Stimulated activated CD4-positive, alpha-beta T cell treated with anti-CD3 and anti-CD28 coated beads, Interleukin-12 subunit alpha, Interleukin-12 subunit beta, amount 100 ng/mL, for 4 hours (primary cell): Measurements from ENCODE around the gene RAD51.
"Not testable (repeated sequence)": the region's sequence is repeated elsewhere in the genome, so short reads cannot be mapped to it uniquely, and the experiment has no call there.

ENCODE experiments used
- DNase-seq: peaks from one replicate; pipeline ENCODE4 v3.0.0-alpha.2; 2020

RAD51 gene

DNA sequence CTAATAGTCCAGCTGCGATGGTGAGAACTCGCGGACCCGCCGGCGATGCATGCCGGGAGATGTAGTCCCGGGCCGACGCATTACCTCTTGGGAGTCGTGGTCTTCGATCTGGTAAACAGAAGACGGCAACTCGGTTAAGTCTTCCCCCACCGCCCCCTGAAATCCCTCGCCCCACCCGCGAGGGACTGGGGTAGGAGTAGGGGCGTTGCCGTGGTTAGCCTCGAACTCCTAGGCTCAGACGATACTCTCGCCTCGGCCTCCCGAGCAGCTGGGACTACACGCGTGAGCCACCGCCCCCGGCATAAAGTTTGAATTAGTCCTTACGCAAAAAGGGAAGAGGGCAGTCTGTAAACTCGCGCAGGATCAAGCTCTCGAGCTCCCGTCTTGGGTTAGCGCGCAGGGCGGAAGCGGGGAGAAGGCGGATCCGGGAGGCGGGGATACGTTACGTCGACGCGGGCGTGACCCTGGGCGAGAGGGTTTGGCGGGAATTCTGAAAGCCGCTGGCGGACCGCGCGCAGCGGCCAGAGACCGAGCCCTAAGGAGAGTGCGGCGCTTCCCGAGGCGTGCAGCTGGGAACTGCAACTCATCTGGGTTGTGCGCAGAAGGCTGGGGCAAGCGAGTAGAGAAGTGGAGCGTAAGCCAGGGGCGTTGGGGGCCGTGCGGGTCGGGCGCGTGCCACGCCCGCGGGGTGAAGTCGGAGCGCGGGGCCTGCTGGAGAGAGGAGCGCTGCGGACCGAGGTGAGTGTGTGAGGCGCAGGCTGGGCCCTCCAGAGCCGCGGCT is at the start of gene RAD51:
RAD51 (plus strand) TSS at position 487 of the 781 bp plus-strand sequence. CDS start 3,585 bp downstream, outside the sequence.
- peak; percentile 91 for DNase-seq

DNA sequence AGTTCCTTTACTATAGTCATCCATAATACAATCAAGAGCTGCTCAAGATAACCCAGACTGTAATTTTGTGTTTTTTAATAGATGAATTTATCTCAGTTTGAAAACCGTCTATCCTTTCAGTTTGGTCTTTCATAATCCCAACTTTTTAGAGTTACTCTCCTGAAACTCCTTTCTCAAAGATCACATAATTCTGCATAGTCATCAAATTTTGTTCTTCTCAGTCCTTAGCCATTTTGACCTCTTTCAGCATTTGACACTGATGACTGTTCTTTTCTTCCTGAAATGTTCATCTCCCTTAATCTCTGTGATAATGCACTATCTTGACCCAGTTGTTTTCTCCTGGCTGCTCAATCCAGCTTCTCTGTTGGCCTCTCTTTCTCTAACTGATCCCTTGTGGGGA is 47.5 kb upstream of the RAD51 start:
- DNase-seq: no peak

DNA sequence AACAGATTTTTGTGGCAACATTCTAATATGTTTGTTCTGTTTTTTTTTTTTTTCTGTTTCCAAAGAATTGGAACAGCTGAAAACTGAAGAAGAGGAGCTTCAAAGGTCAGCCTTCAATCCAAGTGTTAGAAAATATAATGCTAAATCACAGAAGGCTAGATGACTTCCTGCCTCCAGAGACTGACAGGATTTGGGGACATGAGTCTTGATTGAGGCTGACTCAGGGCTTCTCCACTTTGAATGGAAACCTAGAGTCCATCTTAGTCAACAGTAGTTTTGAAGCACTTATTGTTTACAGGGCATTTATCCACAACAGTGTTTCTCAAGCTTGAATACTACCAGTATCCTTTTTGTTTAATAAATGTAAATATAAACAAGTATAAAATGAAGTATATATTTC is 44.5 kb upstream of the RAD51 start:
- DNase-seq: no peak

DNA sequence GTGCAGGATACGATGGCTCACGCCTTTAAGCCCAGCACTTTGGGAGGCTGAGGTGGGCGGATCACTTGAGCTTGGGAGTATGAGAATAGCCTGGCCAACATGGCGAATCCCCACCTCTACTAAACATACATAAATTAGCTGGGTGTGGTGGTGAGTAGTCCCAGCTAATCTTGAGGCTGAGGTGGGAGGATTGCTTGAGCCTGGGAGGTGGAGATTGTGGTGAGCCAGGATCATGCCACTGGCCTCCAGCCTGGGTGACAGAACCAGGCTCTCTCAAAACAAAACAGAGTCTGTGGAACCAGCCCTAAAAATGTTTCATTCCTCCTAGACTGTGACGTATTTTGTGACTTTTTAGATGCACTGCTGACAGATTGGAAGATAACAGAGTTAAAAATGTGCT is 34.3 kb upstream of the RAD51 start:
- DNase-seq: no peak

- DNase-seq: no peak
These were observed 30.1 kb upstream of the RAD51 start for GRCh38 chr15:40664909-40665308.

GRCh38 chr15:40676290-40676689 is 18.7 kb upstream of the RAD51 start:
- DNase-seq: not testable (repeated sequence)

DNA sequence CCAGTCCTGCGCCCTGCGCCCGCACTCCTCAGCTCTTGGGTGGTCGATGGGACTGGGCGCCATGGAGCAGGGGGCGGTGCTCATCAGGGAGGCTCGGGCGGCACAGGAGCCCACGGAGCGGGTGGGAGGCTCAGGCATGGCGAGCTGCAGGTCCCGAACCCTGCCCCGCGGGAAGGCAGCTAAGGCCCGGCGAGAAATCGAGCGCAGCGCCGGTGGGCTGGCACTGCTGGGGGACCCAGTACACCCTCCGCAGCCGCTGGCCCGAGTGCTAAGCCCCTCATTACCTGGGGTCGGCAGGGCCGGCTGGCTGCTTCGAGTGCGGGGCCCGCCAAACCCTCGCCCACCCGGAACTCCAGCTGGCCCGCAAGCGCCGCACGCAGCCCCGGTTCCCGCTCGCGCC is 18.1 kb upstream of the RAD51 start:
- DNase-seq: not testable (repeated sequence)

DNA sequence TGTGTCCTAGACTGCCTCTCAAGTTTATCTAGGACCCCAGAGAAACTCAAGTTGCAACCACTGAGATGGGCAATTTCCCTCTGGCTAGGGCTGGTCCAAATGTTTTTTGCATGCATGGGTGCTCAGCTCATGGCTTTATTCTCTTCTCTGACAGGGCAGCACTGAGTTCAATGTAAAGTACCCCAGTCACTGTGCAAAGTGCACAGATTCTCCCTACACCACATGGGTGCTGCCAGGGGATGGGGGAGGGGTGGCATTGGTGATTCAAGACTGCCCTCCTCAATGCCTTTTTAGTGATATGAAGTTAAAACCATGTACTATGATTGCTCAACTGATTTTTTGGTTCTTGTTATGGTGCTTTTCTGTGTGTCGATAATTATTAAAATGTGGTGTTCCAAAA is 14.8 kb upstream of the RAD51 start:
- DNase-seq: no peak

DNA sequence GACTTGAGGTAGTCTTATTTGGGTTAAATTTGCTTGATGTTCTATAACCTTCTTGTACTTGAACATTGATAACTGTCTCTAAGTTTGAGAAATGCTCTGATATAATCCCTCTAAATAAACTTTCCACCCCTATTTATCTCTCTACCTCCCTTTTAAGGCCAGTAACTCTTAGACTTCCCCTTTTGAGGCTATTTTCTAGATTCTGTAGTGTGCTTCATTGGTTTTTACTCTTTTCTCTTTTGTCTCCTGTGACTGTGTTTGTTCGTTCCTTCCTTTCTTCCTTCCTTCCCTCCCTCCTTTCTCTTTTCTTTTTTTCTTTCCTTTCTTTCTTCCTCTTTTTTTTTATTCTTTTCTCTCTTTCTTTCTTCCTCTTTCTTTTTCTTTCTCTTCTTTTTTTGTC is 14.0 kb upstream of the RAD51 start:
- not testable (repeated sequence) for DNase-seq

DNA sequence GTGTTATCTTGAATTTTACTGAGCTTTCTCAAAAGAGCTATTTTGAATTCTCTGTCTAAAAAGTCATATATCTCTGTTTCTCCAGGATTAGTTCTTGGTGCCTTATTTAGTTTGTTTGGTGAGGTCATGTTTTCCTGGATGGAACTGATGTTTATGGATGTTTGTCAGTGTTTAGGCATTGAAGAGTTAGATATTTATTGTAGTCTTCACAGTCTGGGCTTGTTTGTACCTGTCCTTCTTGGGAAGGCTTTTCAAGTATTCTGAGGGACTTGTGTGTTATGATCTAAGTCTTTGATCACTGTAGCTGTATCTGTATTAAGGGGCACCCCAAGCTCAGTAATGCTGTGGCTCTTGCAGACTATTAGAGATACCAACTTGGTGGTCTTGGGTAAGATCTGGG is 10.6 kb upstream of the RAD51 start:
- no peak for DNase-seq

GRCh38 chr15:40685376-40685775 is 9.6 kb upstream of the RAD51 start:
- no peak for DNase-seq

DNA sequence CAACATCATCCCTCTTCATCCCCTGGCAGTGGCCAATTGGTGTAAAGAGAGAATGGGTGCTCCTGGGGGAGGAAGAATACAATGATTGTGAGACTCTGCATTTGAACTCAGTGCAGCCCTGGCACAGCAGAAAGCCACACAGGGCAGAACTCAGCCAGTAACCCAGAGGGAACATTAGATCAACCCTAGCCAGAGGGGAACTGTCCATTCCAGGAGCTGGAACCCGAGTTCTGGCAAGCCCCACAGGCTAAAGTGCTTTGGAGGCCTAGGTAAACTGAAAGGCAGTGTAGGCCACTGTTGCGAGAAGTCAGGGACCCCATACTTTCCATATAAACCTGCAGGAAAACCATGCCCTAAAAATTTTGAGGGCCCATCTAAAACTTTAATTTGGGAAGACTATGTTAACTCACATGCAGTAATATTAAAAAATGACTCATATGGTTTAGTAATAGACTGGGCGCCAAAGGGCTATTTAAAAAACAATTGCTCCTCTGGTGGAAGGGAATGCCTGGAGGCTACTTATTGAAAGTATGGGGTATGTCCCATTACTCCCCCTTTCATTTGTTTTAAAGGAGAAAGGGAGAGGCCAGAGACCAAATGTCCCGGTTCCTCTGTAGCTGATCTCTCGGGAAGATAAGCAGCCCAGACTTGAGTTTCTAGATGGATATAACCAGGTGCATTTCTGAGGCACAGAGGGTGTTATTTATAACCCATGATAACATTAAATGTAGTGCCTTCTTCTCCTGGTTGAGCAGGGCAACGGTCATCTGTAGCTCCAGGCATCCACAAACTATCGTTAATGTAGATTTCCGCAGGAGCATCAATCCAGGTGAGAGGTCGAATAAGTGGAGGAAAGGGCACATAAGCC is 5.8 kb upstream of the RAD51 start:
- no peak for DNase-seq

DNA sequence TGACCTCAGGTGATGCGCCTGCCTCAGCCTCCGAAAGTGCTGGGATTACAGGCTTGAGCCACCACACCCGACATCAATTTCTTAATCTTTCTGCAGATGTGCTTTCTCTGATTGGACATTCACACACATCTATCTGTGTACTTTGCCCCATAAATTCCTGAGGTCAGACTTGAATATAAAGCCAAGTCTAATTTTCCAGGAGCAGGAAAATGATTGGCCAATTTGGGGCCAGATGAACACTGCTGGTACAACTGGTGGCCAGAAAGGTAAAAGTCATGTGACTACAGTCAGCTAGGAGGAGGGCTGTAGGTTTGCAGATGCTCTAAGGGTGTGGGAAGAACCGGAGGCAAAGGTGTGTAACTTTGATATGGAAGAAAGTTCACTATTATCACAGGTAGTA is 3.2 kb upstream of the RAD51 start:
- no peak for DNase-seq

GRCh38 chr15:40693904-40694687 is 878 bp upstream of the RAD51 start:
- DNase-seq: no peak

GRCh38 chr15:40695469-40695890 is 506 bp downstream of the RAD51 start:
- no peak for DNase-seq

DNA sequence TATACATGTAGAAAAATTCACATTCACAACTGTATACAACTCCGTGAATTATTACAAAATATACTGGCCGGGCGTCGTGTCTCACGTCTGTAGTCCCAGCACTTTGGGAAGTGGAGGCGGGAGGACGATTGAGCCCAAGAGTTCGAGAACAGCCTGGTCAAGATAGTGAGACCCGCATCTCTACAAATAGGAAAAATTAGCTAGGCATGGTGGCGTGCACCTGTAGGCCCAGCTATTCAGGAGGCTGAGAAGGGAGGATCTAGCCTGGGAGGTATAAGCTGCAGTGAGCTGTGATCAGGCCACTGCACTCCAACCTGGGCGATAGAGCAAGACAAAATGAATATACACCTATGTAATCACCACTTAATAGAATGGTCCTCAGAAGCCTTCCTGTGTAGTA is 1.3 kb downstream of the RAD51 start:
- no peak for DNase-seq

DNA sequence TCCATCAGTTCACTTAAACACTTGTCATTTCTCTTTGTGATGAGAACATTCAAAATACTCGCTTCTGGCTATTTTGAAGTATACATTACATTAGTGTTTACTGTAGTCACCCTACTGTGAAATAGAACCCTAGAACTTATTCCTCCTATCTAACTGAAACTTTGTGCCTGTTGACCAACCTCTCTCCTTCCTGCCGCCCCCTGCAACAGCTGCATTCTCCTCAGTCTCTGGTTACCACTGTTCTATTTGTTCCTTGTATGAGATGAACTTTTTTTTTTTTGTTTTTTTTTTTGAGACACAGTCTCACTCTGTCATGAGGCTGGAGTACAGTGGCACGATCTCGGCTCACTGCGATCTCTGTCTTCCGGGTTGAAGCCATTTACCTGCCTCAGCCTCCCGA is 2.9 kb downstream of the RAD51 start:
- DNase-seq: no peak

DNA sequence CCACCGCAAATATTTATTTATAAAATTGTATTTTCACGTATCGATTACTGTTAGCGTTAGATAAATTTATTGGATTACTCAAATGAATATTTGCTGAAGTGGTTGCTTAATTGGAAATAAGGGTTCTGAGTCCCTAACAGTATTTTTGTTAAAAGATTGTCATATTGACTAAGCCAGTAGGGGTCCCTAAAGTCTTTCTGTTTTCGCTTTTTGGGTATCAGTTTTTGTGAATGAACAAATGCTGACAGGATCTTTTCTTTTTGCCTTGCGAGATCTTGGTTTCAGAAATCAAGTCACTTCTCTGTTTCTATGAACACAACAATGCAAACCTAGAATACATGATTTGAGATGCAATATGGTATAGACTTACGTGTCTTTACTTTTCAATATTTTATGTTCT is 7.1 kb downstream of the RAD51 start:
- DNase-seq: no peak

DNA sequence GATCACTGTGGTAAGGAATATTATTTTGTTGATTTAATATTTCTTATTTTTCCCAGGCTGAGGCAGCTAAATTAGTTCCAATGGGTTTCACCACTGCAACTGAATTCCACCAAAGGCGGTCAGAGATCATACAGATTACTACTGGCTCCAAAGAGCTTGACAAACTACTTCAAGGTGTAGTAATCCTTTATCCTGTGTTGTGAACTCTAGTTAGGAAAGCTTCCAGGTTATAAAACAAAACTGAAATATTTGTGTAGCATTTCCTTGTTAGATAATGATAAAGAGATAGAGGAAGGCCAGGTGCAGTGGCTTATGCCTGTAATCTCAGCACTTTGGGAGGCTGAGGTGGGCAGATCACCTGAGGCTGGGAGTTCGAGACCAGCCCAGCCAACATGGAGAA is 11.1 kb downstream of the RAD51 start:
- DNase-seq: no peak

DNA sequence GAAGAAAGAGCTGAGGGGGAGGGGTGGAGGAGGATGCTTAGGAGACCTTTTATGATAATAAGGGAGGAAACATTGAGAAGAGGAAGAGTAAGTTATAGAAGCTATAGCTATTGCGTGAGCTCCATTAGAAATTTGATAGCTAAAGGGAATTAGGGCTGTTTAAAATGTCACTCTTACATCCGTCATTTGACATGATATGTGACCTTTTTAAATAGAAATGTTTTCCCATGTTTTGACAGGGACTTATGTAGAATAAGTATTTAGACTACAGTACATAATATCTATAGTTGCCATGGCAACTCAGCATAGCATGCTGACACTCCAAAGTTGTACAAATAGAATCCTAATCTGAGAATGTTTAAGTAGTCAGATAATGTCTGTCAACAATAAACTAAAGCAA is 19.2 kb downstream of the RAD51 start:
- DNase-seq: no peak

DNA sequence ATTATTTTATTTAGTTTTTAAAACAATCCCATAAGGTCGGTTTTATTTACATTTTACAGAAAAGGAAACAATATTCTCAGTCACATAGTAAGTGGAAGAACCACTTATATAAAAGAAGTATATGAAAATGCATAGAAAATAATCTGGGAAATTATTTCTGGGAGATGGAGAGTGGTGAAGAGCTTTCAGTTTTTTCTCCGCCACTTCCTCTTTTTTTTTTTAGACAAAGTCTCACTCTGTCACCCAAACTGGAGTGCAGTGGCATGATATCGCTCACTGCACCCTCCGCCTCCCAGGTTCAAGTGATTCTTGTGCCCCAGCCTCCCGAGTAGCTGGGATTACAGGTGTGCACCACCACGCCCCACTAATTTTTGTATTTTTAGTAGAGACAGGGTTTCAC is 21.2 kb downstream of the RAD51 start:
- DNase-seq: no peak

DNA sequence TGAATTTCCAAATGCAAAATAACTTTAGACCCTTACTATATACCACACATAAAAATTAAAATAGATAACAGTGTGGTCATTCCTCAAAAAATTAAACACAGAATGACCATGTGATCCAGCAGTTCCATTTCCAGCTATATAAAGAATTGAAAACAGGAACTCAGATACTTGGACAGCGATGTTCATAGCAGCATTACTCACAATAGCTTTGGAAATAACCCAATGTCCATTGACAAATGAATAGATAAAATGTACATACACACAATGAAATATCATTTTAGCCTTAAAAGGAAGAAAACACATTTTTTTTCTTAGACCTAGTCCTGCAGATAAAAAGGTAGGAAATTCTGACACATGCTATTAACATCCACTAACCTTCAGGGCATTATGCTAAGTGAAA is 26.7 kb downstream of the RAD51 start:
- DNase-seq: no peak

- DNase-seq: no peak
These were observed 27.4 kb downstream of the RAD51 start for GRCh38 chr15:40722354-40722753.
